Neural cell (in vitro differentiated cells): ENCODE measurements around the gene ITIH4. TPM values are rescaled to one million over a fixed set of nuclear protein-coding genes. Genes with fewer than 3 reads are reported as not detected.

Experiments
- H2AFZ ChIP-seq: fragments of 200-600, 300-800 bp; sonication (generic), shearing (Covaris generic); 2 replicates; pipeline ENCODE4 v1.6.0; 2014; ENCODE audit warnings: low read depth, mild to moderate bottlenecking, antibody characterized with exemption, low read length, moderate library complexity
- H3F3A ChIP-seq: fragments of 200-600 bp; shearing (Covaris generic); 2 replicates; pipeline ENCODE4 v1.6.1; 2016; ENCODE audit warnings: mild to moderate bottlenecking, moderate library complexity, mixed read lengths, antibody characterized with exemption, low read length; ENCODE audit not compliant: insufficient read depth, poor library complexity, severe bottlenecking
- H3K27ac ChIP-seq: fragments of 200-600, 300-800 bp; sonication (generic), shearing (Covaris generic); 2 replicates; pipeline ENCODE4 v1.5.1; 2014; ENCODE audit warnings: mild to moderate bottlenecking, low read length, moderate library complexity
- H3K27me3 ChIP-seq: fragments of 300-800, 200-600 bp; sonication (generic), shearing (Covaris generic); 2 replicates; pipeline ENCODE4 v1.6.0; 2014; ENCODE audit warnings: mild to moderate bottlenecking, low read depth, low read length, moderate library complexity; ENCODE audit not compliant: insufficient read depth
- H3K36me3 ChIP-seq: fragments of 300-800, 200-600 bp; sonication (generic), shearing (Covaris generic); 2 replicates; pipeline ENCODE4 v1.5.1; 2014; ENCODE audit warnings: mild to moderate bottlenecking, antibody characterized with exemption, low read length, moderate library complexity; ENCODE audit not compliant: insufficient read depth
- H3K4me2 ChIP-seq: fragments of 300-800, 200-600 bp; sonication (generic), shearing (Covaris generic); 2 replicates; pipeline ENCODE4 v1.6.0; 2014; ENCODE audit warnings: mild to moderate bottlenecking, low read length
- H3K4me3 ChIP-seq: fragments of 300-800, 200-600 bp; sonication (generic), shearing (Covaris generic); 2 replicates; pipeline ENCODE4 v1.5.1; 2014; ENCODE audit warnings: mild to moderate bottlenecking, low read length, moderate library complexity
- H3K79me2 ChIP-seq: fragments of 200-600 bp; shearing (Covaris generic); replicated peaks from 2 replicates; pipeline ENCODE4 v1.6.0; 2014; ENCODE audit warnings: mild to moderate bottlenecking, low read length, moderate library complexity; ENCODE audit not compliant: insufficient read depth
- H3K9ac ChIP-seq: fragments of 300-800, 200-600 bp; sonication (generic), shearing (Covaris generic); 2 replicates; pipeline ENCODE4 v1.6.1; 2016; ENCODE audit warnings: mild to moderate bottlenecking, low read length, mixed read lengths
- H3K9me2 ChIP-seq: fragments of 200-600 bp; shearing (Covaris generic); 2 replicates; pipeline ENCODE4 v1.6.1; 2016; ENCODE audit warnings: mild to moderate bottlenecking, low read length, mixed read lengths; ENCODE audit not compliant: insufficient read depth
- H3K9me3 ChIP-seq: fragments of 200-600, 300-800 bp; sonication (generic), shearing (Covaris generic); 2 replicates; pipeline ENCODE4 v1.6.1; 2016; ENCODE audit warnings: mild to moderate bottlenecking, mixed run types, low read length, moderate library complexity, mixed read lengths
- H4K20me1 ChIP-seq: fragments of 200-600 bp; shearing (Covaris generic); 2 replicates; pipeline ENCODE4 v1.6.1; 2016; ENCODE audit warnings: mild to moderate bottlenecking, mixed run types; ENCODE audit not compliant: insufficient read depth
- CTCF ChIP-seq: fragments of 450-650 bp; IDR thresholded peaks from 2 replicates; pipeline ENCODE4 v1.5.1; 2014; ENCODE audit warnings: antibody characterized with exemption, mild to moderate bottlenecking, moderate library complexity; ENCODE audit not compliant: poor library complexity, severe bottlenecking
- EP300 ChIP-seq: fragments of 450-650 bp; conservative IDR thresholded peaks from 2 replicates; pipeline ENCODE4 v1.6.1; 2014; ENCODE audit warnings: antibody characterized with exemption, mild to moderate bottlenecking, moderate library complexity; ENCODE audit not compliant: poor library complexity, severe bottlenecking
- EZH2 ChIP-seq: fragments of 200-600, 300-800 bp; shearing (Covaris generic), sonication (generic); IDR thresholded peaks from 2 replicates; pipeline ENCODE4 v1.6.1; 2014; ENCODE audit warnings: antibody characterized with exemption, low read length, borderline replicate concordance, mild to moderate bottlenecking; ENCODE audit not compliant: insufficient read depth, poor library complexity, severe bottlenecking
- MXI1 ChIP-seq: fragments of 450-650 bp; conservative IDR thresholded peaks from 2 replicates; pipeline ENCODE4 v1.6.1; 2014; ENCODE audit warnings: antibody characterized with exemption, mild to moderate bottlenecking; ENCODE audit not compliant: poor library complexity, severe bottlenecking
- POLR2AphosphoS5 ChIP-seq: IDR thresholded peaks from 2 replicates; pipeline ENCODE4 v1.6.1; 2012
- RAD21 ChIP-seq: fragments of 450-650 bp; conservative IDR thresholded peaks from 2 replicates; pipeline ENCODE4 v1.6.1; 2014; ENCODE audit warnings: antibody characterized with exemption, mild to moderate bottlenecking, moderate library complexity
- REST ChIP-seq: IDR thresholded peaks from 2 replicates; pipeline ENCODE4 v1.6.1; 2012; ENCODE audit warnings: borderline replicate concordance
- SMC3 ChIP-seq: fragments of 450-650 bp; conservative IDR thresholded peaks from 2 replicates; pipeline ENCODE4 v1.6.1; 2014; ENCODE audit warnings: antibody characterized with exemption, mild to moderate bottlenecking, moderate library complexity; ENCODE audit not compliant: poor library complexity
- TAF1 ChIP-seq: IDR thresholded peaks from 2 replicates; pipeline ENCODE4 v1.6.1; 2012; ENCODE audit warnings: low read depth
- polyA plus RNA-seq: library from polyadenylated mRNA; depleted of rRNA; stranded (reverse); fragments of >200 nt; gene quantifications from 2 replicates; pipeline ENCODE4 v1.2.3, GENCODE V29; 2014

ITIH4 gene
- polyA plus RNA-seq, 1 donor from 2014 or later = 16.3 TPM

- Histone ChIP-seq H3K36me3 (no peaks in the 10 kb centered on the region), H3F3A (no peaks in the 10 kb centered on the region), H3K27ac (no peak overlapping the region), H4K20me1 (no peaks in the 10 kb centered on the region), H3K9ac (no peak overlapping the region), H3K79me2 (no peaks in the 10 kb centered on the region), H3K4me3 (no peak overlapping the region), H3K27me3 (no peaks in the 10 kb centered on the region), H3K9me2 (no peaks in the 10 kb centered on the region), H2AFZ (no peak overlapping the region), H3K4me2 (no peak overlapping the region), H3K9me3 (no peaks in the 10 kb centered on the region)
- TF ChIP-seq EP300 (no peak), SMC3 (no peak), CTCF (no peak), MXI1 (no peak), RAD21 (no peak), TAF1 (no peak), EZH2 (no peak), POLR2AphosphoS5 (no peak), REST (no peak)
Measured at GRCh38 chr3:52856666-52857065, 26.2 kb upstream of the ITIH4 start.

- H3K27ac ChIP-seq = no peak overlapping the region
- H4K20me1 ChIP-seq = no peaks in the 10 kb centered on the region
- H3K79me2 ChIP-seq = no peaks in the 10 kb centered on the region
- no peak overlapping the region for H3K4me2 ChIP-seq
- no peak overlapping the region for H3K4me3 ChIP-seq
- no peaks in the 10 kb centered on the region for H3K9me2 ChIP-seq
- TF ChIP-seq EZH2 (no peak), RAD21 (no peak), SMC3 (no peak), MXI1 (no peak), CTCF (no peak)
- H3K36me3 ChIP-seq = no peaks in the 10 kb centered on the region
- H3K9ac ChIP-seq = no peak overlapping the region
- H2AFZ ChIP-seq = no peak overlapping the region
- no peaks in the 10 kb centered on the region for H3K27me3 ChIP-seq
- H3K9me3 ChIP-seq = no peaks in the 10 kb centered on the region
- H3F3A ChIP-seq = no peaks in the 10 kb centered on the region
Measured at GRCh38 chr3:52854013-52854412, 23.5 kb upstream of the ITIH4 start.
